BLaER1 (cell line): ENCODE measurements around the gene SF1.
A peak's percentile ranks its signal among the peaks of the same experiment; 100 is the strongest.

Experiments used
- H3K27ac ChIP-seq: shearing (Covaris generic); formaldehyde crosslinking; 2 replicates; pipeline ENCODE4 v1.8.1; 2022
- H3K27me3 ChIP-seq: shearing (Covaris generic); formaldehyde crosslinking; 2 replicates; pipeline ENCODE4 v1.8.1; 2022
- H3K36me3 ChIP-seq: shearing (Covaris generic); formaldehyde crosslinking; 2 replicates; pipeline ENCODE4 v1.8.1; 2022
- H3K4me1 ChIP-seq: shearing (Covaris generic); formaldehyde crosslinking; 2 replicates; pipeline ENCODE4 v1.8.1; 2022
- H3K4me2 ChIP-seq: shearing (Covaris generic); formaldehyde crosslinking; 2 replicates; pipeline ENCODE4 v1.8.1; 2022
- H3K4me3 ChIP-seq: shearing (Covaris generic); formaldehyde crosslinking; 2 replicates; pipeline ENCODE4 v1.8.1; 2022
- H3K9ac ChIP-seq: shearing (Covaris generic); formaldehyde crosslinking; 2 replicates; pipeline ENCODE4 v1.8.1; 2022
- H3K9me3 ChIP-seq: shearing (Covaris generic); formaldehyde crosslinking; 2 replicates; pipeline ENCODE4 v1.8.1; 2022
- H4K20me1 ChIP-seq: shearing (Covaris generic); formaldehyde crosslinking; 2 replicates; pipeline ENCODE4 v1.8.1; 2022
- Cebpa-rat ChIP-seq: shearing (Covaris generic); IDR thresholded peaks from 2 replicates; pipeline ENCODE4 v1.8.1; 2022

SF1 gene

DNA sequence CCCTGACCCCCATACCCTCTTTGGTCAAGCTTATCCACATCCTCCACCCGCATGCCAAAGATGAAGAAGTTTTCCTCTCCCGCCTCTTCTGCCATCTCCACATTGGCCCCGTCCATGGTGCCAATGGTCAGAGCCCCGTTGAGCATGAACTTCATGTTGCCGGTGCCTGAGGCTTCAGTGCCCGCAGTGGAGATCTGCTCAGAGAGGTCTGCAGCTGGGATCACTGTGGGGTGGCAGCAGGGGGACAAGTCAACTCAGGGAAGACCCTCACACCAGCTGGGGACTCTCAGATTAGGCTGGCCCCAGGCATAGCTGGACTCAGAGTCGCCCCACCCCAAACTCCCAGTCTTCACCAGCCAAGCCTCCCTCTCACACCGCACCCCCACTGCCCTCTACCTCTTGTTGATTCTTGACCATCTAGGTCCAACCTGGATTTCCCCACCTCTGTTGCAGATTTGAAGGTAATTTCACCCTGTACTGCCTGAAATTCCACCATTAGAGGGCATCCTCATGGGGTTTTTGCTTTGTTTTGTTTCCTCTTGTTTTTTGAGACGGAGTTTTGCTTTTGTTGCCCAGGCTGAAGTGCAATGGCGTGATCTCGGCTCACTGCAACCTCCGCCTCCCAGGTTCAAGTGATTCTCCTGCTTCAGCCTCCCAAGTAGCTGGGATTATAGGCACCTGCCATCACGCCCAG lies 27.8 kb downstream of the SF1 start:
- Histone ChIP-seq H3K27ac (peak overlapping the region; percentile 44; the same call in 1 of the 2 replicates), H3K36me3 (peaks cover 13% of the 10 kb centered on the region; the same call in 1 of the 2 replicates), H3K4me1 (peaks cover 58% of the 10 kb centered on the region), H3K27me3 (no peaks in the 10 kb centered on the region), H3K4me3 (no peak overlapping the region), H3K9me3 (no peaks in the 10 kb centered on the region), H3K4me2 (0 out of 2 replicates have a peak overlapping the region, but pooled peaks have one; percentile 20), H4K20me1 (no peaks in the 10 kb centered on the region), H3K9ac (no peak overlapping the region)
- no peak for TF ChIP-seq Cebpa-rat

DNA sequence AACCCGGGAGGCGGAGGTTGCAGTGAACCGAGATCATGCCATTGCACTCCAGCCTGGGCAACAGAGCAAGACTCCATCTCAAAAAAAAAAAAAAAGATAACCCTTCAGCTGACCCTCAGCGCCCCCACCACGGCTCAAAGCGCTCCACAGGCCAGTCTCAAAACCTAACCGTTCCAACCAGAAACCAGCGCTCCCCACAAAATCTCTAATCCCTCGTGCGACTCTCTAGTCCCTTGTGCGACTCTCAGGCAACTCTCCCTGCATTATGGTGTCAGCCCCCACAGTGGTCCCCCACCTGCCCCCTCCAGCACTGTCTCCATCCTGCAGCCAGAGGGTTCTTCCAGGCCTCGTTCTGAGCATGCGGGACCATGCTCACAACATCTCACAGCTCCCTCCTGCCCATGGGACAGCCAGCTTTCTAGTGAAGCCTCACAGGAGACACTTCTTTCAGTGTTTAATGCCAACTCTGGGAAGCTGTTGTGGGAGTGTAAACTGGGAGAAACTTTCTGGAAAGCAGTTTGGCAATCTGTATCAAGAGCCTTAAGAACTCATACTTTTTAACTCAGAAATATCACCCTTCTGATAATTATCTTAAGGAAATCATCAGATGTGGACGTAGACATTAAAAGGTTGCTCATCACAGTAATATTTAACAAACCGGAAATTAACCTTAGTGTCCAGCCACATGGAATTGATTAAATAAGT lies 30.2 kb downstream of the SF1 start:
- Histone ChIP-seq H4K20me1 (no peaks in the 10 kb centered on the region), H3K4me2 (no peak overlapping the region; the same call in 1 of the 2 replicates), H3K4me3 (no peak overlapping the region), H3K9ac (no peak overlapping the region), H3K27me3 (no peaks in the 10 kb centered on the region), H3K27ac (peak overlapping the region; percentile 99), H3K9me3 (no peaks in the 10 kb centered on the region), H3K36me3 (peaks cover 13% of the 10 kb centered on the region; the same call in 1 of the 2 replicates), H3K4me1 (peaks cover 61% of the 10 kb centered on the region)
- TF ChIP-seq Cebpa-rat: no peak

DNA sequence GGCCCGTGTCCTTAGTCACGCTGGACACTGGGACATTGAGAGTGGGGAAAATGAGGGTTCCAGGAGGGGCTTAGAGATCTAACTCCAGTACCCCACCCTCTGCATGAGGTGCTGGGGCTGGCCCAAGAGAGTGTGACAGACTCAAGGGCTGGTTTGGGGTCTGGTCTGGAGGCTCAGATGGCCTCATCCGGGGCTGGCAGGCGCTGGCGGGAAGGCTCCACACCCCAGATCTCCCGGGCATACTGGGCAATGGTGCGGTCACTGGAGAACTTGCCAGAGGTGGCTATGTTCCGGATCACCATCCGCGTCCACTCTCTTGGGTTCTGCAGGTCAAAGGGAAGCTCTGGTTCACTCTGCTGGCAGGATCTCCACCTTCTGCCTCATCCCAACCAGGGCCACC lies 31.9 kb downstream of the SF1 start:
- Histone ChIP-seq H3K27ac (peak overlapping the region; percentile 99), H3K9me3 (no peaks in the 10 kb centered on the region), H3K27me3 (no peaks in the 10 kb centered on the region), H3K4me2 (peak overlapping the region; percentile 98), H3K4me1 (peaks cover 58% of the 10 kb centered on the region), H3K36me3 (peaks cover 3% of the 10 kb centered on the region; the same call in 1 of the 2 replicates), H4K20me1 (peaks cover 12% of the 10 kb centered on the region), H3K4me3 (peak overlapping the region; percentile 75), H3K9ac (peak overlapping the region; percentile 91; the same call in 1 of the 2 replicates)
- TF ChIP-seq Cebpa-rat: no peak

DNA sequence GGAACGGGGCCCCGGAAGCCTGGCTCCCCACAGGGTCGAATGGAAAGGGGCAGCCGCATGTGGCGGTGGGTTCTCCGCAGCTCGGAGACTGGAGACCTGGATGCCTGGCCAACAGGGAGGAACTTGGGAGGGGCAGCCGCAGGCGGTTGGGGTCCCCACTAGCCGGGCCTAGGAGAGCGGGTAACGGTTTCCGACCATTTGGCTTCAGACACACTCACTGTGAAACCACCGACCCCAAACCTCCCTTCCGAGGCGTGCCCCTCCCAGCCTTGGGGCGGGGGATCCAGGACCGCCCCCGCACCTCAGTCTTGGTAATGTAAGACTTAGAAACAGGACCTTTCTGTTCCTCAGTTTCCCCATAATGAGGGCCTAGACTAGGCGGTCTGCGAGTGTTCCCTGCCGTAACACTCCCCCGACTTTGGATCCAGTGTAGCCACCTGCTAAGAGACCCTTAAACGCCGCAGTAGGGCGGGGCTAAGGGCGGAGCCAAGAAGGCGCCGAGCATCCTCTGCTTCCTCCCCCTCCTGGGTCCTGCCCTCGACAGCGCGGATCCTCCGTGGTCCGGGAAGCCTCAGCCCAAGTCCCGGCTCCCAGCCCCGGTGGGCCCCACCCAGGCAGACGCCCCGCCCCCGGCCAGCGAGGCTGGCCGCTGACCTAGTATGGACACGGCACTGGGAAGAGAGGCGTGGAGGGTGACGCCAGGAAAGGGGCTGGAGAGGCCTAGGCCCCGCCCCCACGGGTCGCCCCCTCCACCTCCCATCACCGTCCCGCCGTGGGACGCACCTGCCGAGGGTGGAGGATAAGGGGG lies 32.6 kb downstream of the SF1 start:
- Histone ChIP-seq H3K27ac (peak overlapping the region; percentile 99), H3K4me3 (peak overlapping the region; percentile 75), H3K4me2 (peak overlapping the region; percentile 98)

DNA sequence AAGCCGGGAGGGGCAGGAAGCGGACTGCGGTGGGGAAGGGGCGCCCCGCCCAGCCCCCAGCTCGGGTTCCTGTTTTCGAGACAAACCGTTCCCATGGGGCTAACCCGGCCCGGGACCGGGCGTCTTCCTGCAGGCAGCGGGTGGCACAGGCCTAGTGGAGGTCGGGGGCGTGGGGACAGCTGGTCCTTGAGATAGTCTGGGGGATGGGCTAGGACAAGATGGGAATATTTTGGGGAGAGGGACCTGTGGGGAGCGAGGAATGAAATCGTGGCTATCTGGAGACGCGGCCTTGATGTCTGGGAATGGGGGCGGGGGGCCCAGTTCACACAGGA lies 33.2 kb downstream of the SF1 start:
- Histone ChIP-seq H3K36me3 (peaks cover 12% of the 10 kb centered on the region), H3K4me3 (peak overlapping the region; percentile 75)

More for the DNA sequence above, 32.6 kb downstream of the SF1 start:
- Histone ChIP-seq H3K36me3 (peaks cover 6% of the 10 kb centered on the region), H3K27me3 (no peaks in the 10 kb centered on the region), H3K9ac (peak overlapping the region; percentile 91), H4K20me1 (peaks cover 20% of the 10 kb centered on the region), H3K9me3 (no peaks in the 10 kb centered on the region), H3K4me1 (peaks cover 58% of the 10 kb centered on the region)
- TF ChIP-seq Cebpa-rat: no peak

DNA sequence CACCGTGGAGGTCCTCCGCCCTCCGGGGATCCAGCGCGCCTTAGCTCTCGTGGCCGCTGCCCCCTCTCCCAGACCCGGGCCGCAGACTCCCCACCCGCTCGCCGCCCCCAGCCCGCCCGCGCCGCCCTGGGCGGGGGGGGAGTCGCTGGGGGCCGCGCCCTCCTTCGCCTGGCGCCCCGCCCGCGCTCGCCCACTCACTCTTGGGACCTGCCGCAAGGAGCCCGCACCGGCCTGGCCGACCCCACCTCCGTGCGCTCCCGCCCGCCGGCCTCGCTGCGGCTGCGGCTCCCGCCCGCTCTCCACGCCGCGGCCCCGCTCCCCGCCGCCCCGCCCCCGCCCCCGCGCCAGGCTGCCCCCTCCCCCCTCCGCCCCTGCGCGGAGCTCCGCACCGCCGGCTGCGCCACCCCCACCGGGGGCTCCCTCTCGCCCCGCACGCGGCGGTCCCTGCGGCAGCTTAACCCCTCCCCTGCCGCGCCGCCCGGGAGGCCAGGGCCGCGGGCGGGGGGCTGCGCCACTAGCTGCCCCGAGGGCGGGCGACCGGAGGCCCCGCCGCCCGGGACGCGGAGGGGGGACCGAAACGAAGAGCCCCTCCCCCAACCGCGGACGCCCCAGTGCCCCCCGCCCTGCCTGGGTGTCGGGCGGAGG lies 33.7 kb downstream of the SF1 start:
- Histone ChIP-seq H3K4me2 (peak overlapping the region; percentile 98), H3K36me3 (peaks cover 17% of the 10 kb centered on the region), H3K9ac (peak overlapping the region; percentile 91), H4K20me1 (peaks cover 31% of the 10 kb centered on the region), H3K9me3 (no peaks in the 10 kb centered on the region), H3K4me1 (peaks cover 50% of the 10 kb centered on the region), H3K4me3 (peak overlapping the region; percentile 75), H3K27me3 (no peaks in the 10 kb centered on the region), H3K27ac (peak overlapping the region; percentile 99)
- no peak for TF ChIP-seq Cebpa-rat

More for the DNA sequence above, 33.2 kb downstream of the SF1 start:
- peak overlapping the region; percentile 99 for H3K27ac ChIP-seq
- H3K9me3 ChIP-seq: no peaks in the 10 kb centered on the region
- peak overlapping the region; percentile 91 for H3K9ac ChIP-seq
- no peak for TF ChIP-seq Cebpa-rat
- H4K20me1 ChIP-seq: peaks cover 26% of the 10 kb centered on the region
- peaks cover 52% of the 10 kb centered on the region for H3K4me1 ChIP-seq
- H3K4me2 ChIP-seq: peak overlapping the region; percentile 98
- no peaks in the 10 kb centered on the region for H3K27me3 ChIP-seq

DNA sequence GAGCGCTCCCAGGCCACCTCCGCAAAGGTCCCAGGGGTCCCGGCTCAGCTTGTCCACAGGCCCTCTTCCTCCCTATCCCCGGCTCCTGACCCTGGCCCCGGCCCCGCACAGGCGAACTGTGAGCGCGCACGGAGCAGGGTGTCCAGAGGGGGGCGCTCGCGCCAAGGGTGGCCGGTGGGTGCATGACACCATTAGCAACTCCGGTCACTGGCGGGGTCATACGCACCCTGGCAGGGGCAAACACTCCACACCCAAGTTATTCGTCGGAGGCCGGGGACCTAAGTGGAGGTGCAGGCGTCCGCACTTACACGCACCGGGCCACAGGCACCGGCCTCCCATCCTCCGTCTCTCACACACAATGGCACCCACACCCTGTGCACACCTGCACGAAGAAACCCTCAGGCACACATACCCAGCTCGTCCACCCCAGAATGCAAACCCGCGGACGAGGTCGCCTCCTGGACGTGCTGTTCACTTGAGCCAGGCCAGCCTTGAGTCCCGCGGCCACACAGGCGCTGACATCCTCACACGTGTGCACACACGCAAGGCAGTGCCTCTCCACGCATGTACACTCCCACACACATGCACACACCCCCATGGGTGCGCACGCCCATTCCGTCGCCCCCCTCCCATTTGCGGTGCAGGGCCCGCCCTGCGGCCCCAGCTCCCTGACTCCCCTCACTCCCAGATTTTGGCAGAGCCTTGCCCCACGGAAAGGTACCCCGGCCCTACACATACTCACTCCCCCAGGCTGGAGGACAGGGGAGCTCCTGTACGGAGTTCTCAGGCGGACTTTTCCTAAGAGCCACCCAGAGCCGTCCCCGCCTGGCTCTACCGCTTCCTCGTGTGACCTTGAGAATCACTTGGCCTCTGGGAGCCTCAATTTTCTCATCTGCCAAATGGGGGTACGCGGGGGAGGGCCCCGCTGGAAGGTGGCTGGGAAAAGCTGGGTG lies 34.5 kb downstream of the SF1 start, which contains the start of gene RASGRP2:
Gene RASGRP2 (minus strand): TSS at position 552 of the 953 bp plus-strand sequence. CDS start 1,276 bp downstream, outside the sequence.
- peaks cover 25% of the 10 kb centered on the region for H3K36me3 ChIP-seq
- peak within 1 kb of the TSS; percentile 99 for H3K27ac ChIP-seq
- H3K4me1 ChIP-seq: peaks cover 50% of the 10 kb centered on the region
- no peaks in the 10 kb centered on the region for H3K27me3 ChIP-seq
- no peaks in the 10 kb centered on the region for H3K9me3 ChIP-seq
- H3K4me2 ChIP-seq: peak within 1 kb of the TSS; percentile 98
- H4K20me1 ChIP-seq: peaks cover 39% of the 10 kb centered on the region
- H3K4me3 ChIP-seq: peak within 1 kb of the TSS; percentile 75
- TF ChIP-seq Cebpa-rat: no peak
- H3K9ac ChIP-seq: peak within 1 kb of the TSS; percentile 91

DNA sequence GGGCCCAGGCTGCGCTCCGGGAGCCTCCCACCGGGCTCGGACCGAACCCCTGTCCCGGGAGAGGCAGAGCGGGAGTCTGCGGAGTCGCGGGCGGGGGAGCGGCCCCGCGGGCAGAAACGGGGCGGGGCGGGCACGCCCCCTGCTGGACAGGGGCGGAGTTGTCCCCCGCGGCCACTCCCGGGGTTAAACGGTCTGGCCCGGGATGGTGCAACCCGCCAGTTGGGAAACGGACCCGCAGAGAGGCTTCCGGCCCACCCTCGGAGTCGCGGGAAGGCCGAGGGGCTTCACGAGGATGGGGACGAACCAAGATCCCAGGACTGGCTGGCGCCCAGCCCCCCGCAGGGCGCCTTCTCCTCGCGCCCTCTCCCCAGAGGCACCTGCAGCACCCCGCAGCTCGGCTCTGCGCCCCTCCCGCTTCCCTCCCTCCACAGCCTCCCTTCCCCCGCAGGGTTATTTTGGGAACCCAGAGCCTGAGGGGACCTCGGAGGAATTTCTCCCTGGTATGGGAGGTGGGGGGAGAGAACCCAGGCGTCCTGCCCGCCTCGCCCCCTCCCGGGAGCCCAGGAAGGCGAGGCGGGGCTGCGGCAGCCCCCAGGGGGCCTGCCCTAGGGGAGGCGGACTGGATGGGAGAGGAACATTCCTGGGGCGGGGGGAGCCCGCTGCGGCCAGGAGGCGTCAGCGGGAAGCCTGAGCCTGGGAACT lies 35.3 kb downstream of the SF1 start:
- Histone ChIP-seq H3K4me3 (peak overlapping the region; percentile 75), H3K27me3 (no peaks in the 10 kb centered on the region), H3K4me2 (peak overlapping the region; percentile 98), H3K36me3 (peaks cover 33% of the 10 kb centered on the region), H4K20me1 (peaks cover 39% of the 10 kb centered on the region), H3K27ac (peak overlapping the region; percentile 99), H3K4me1 (peaks cover 47% of the 10 kb centered on the region), H3K9me3 (no peaks in the 10 kb centered on the region), H3K9ac (peak overlapping the region; percentile 91)
- TF ChIP-seq Cebpa-rat: peak; percentile 80
